Measurements from ENCODE around the gene HIPK2. TPM values are rescaled to one million over a fixed set of nuclear protein-coding genes. Genes with fewer than 3 reads are reported as not detected.

HIPK2 gene
- polyA plus RNA-seq, 4 donors: 88.4 to 98.6 (median 97.0) TPM

- DNase-seq (ENCODE audit: low read depth in 4 of 4, low spot score in 3 of 4): no peak
Measured at GRCh38 chr7:139753081-139753692, 24.6 kb downstream of the HIPK2 start.

DNA sequence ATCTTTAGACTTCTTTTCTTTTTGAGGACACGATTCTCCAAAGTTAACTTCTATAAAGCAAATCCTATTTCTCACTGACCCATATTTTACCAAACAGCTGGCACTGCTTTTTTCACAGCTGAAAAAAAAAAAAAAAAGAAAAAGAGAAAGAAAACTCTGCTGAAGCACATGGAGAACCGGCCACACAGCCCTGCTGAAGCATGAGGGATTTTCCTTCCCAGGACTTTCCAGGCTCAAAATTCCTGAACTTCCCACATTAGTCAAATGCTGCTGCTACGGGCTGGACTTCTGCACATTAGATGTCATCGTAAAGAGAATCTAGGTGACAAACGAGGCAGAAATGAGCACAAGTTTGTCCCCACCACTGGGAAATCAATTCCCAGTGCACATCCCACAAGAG lies 25.2 kb downstream of the HIPK2 start:
- DNase-seq (ENCODE audit: low read depth in 4 of 4, low spot score in 3 of 4): no peak

DNA sequence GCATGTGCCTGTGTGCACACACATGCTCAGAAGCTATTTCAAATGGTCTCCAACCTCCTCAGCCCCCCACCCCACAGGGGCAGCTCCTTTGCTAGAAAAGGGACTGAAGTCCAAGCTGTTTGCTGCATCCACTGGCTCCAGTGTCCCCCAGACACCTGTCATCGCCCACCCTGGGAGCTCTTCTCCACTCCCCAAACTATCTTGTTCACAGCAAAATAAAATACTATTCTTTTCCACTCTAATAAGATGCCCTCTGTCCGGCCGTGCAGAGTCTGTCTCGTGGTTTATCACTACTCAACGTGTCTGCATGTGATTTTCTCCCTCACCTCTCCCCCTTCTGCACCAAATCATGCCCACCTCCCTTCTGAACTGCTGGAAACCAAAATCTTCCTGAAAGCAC lies 25.6 kb downstream of the HIPK2 start:
- no peak for DNase-seq (ENCODE audit: low read depth in 4 of 4, low spot score in 3 of 4)

GRCh38 chr7:139750459-139751095 lies 27.2 kb downstream of the HIPK2 start:
- DNase-seq (ENCODE audit: low read depth in 4 of 4, low spot score in 3 of 4): no peak

- no peak for DNase-seq (ENCODE audit: low read depth in 4 of 4, low spot score in 3 of 4)
Measured at GRCh38 chr7:139749545-139749944, 28.3 kb downstream of the HIPK2 start.

GRCh38 chr7:139748941-139749340 lies 28.9 kb downstream of the HIPK2 start:
- DNase-seq (ENCODE audit: low read depth in 4 of 4, low spot score in 3 of 4): no peak

DNA sequence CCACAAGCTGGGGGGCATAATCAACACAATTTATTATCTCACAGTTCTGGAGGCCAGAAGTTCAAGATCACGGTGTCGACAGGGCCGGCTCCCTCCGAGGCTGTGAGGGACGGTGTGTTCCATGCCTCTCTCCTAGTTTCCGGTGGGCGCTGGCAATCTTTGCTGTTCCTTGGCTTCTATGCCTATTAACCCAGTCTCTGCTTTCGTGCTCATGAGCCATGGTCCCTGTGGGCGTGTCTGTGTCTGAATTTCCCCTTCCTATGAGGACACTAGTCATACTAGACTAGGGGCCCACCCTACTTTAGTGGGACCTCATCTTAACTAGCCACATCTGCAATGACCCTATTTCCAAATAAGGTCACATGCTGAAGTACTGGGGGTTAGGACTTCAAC lies 29.4 kb downstream of the HIPK2 start:
- DNase-seq (ENCODE audit: low read depth in 4 of 4, low spot score in 3 of 4): no peak

- DNase-seq (ENCODE audit: low read depth in 4 of 4, low spot score in 3 of 4): no peak
Measured at GRCh38 chr7:139747662-139748372, 30.0 kb downstream of the HIPK2 start.

DNA sequence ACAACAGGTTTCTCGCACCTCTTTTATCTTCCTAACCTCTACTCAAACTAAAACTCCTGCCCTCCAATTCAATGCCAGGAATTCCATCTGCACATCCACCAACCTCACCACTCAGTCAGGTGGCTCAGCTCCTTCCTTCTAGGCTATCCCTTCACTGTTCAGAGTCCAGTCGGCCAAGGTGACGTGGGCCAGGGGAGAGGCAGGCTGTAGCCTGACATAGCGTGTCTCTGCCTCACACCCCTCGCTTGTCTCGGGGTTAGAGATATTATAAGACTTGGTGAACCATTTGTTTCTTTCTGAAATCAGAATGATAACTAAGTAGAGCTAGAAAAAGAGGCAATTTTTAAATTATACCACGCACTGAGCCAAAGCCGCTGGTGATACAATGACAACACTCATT lies 31.1 kb downstream of the HIPK2 start:
- no peak for DNase-seq (ENCODE audit: low read depth in 4 of 4, low spot score in 3 of 4)

DNA sequence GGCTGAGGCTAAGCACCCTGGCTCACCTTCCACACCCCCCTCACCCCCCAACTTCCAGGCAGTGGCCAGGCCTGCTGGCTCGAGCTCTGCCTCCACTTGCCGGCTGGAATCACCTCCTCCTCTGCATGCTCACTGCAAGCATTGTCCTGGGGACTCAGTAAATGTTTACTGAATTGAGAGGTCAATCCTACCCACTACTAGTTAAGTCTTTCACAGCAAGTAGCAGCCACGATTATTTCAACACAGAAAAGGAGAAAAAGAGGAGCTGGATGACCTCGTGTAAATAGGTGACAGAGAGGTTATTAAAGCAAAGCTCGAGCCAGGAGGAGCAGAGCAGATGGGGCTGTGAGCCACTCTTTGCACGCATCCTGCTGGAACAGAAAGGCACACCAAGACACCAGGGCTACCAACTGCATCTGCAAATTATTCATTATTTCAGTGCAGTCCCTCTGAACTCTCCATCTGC lies 32.1 kb downstream of the HIPK2 start:
- no peak for DNase-seq (ENCODE audit: low read depth in 4 of 4, low spot score in 3 of 4)

DNA sequence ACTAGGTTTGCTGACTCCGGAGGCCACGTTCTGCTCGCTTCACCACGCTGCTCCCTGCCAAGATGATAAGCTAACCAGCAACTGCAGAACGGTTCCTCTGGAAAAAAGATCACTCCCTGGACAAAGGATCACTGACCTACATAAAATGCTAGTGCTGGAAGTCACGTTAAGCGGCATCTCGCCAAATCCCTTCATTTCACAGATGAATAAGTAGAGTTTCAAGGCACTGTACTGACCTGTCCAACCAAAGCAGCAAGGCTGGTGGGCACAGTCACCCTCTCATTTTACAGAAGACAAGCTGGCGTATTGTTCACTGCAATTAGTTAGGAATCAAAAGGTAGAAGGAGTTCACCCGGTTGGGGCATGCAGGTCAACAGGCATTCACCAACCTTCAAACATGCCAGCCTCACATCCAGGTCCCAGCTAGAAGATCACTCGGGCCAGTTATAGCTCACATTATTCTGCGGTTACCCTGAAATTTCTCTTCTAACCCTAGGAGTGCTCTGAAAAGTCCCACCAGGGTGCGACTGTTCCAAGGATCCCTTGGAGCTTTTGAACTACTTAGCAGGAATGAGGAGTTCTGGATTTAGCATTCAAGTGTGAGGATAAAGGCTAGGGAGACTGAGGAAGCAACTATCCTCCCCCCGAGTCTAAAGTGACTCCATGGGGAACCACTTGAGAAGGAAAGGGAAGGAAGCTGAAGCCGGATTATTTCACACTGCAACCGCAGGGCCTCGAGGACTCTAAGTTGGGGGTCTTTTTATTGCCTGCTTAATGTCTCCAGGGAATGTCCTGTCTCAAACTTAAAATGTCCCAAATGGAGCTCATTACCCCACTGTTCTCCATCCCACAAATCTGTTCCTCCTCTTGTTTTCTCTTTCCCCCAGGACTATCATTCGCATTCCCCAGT lies 32.8 kb downstream of the HIPK2 start:
- DNase-seq (ENCODE audit: low read depth in 4 of 4, low spot score in 3 of 4): peak in 2 of 4 donors; percentile 20 to 38

GRCh38 chr7:139743967-139744767 lies 33.6 kb downstream of the HIPK2 start:
- DNase-seq (ENCODE audit: low read depth in 4 of 4, low spot score in 3 of 4): no peak

GRCh38 chr7:139743267-139743966 lies 34.4 kb downstream of the HIPK2 start:
- no peak for DNase-seq (ENCODE audit: low read depth in 4 of 4, low spot score in 3 of 4)

DNA sequence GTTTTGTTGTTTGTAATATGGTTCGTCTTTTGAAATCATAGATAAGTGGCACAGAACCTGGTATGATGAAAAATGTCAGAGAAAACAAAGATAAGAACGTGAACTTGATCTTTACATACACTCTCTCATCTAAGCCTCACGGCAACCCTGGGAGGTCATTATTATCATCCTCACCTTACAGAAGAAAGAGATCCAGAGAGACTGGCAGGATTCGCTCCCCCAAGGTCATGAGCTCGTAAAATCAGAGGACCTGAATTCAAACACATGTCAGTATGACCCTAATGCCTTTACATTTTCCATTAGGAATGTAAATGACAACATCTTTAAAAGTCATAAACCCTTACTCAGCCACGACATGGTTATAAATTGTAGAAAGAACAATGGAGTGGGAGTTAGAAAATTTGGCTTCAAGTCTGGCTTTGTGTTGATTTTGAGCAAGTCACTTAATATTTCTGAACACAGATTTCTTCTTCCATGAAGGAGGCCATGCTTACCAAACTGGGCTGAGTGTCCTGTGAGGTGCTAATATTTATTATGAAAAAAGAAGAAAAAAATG lies 35.9 kb downstream of the HIPK2 start:
- DNase-seq (ENCODE audit: low read depth in 4 of 4, low spot score in 3 of 4): no peak

DNA sequence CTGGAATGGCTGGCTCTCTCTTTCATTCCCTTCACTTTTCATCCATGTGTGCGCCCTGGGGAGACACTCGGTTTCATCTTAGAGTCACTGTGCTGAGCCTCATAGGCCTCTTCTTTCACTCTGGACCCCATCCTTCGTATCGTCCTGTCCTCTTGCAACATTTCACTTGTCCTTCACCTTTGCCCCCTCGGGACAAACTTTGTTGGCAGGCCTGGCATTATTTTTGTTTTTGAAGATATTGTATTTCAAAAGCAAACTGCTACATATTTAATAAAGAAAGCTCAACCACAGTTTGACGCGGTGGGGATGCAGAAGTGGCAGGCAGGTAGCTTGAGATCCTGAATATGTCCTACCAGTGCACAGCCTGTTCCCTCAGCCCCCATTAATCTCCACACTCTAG lies 36.6 kb downstream of the HIPK2 start:
- no peak for DNase-seq (ENCODE audit: low read depth in 4 of 4, low spot score in 3 of 4)

DNA sequence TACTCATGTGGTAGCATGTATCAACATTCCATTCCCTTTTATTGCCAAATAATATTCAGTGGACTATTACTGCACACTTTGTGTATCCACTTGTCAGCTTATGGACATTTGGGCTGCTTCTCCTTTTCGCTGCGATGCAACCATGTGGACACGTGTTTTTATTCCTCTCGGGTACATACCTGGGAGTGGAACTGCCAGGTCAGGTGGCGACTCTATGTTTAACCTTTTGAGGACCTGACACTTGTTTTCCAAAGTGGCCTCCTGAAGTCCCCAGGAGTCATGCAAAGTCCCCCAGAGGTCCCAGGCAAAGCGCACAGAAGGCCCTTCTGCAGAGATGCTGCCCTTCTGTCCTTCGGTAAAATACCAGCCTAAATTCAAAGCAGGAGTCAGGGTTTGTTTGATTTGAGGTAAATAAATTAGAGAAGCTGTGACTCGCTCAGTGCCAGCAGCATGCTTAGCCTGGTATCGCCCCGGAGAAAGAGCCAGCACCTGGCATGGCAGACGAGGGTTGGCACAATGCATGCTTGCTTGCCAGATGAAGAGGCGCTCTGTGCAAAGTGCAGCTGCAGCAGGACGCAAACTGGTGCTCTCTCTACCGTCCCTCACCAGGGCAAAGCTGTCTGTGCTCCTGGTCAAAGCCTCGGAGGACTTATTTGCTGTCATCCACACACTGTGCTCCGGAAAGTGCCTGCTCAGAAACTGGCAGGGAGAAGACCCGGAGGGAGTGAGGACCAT lies 37.8 kb downstream of the HIPK2 start:
- DNase-seq (ENCODE audit: low read depth in 4 of 4, low spot score in 3 of 4): no peak

GRCh38 chr7:139738772-139739171 lies 39.0 kb downstream of the HIPK2 start:
- DNase-seq (ENCODE audit: low read depth in 4 of 4, low spot score in 3 of 4): no peak

DNA sequence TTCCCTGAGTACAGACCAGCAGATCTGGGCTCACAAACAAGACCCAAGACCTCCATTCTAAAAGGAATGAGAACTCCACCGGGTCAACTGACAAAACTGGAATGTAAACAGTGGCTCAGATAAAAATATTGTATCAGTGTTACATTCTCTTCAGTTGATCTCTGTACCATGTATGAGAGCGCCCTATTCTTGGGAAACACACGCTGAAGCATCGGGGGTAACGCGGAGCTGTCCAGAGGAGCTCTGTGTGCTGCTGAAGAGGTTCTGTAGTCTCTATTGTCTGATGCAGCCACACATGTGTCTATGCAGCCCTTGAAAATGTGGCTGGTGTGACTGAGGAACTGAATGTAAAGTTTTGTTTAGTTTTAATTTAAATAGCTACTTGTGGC lies 39.7 kb downstream of the HIPK2 start:
- DNase-seq (ENCODE audit: low read depth in 4 of 4, low spot score in 3 of 4): no peak
